DOHH2 (cell line): Measurements from ENCODE around the gene ANTXR2.

Experiments
- CTCF ChIP-seq: fragments of 200-600 bp; sonication (generic); IDR thresholded peaks from one replicate; pipeline ENCODE4 v1.5.1; 2014; ENCODE audit warnings: antibody characterized with exemption, mild to moderate bottlenecking, low read depth, low read length; ENCODE audit not compliant: poor library complexity, severe bottlenecking
- EZH2phosphoT487 ChIP-seq: fragments of 200-600 bp; sonication (generic); IDR thresholded peaks from 2 replicates; pipeline ENCODE4 v1.6.1; 2017; ENCODE audit warnings: borderline replicate concordance, mild to moderate bottlenecking, antibody characterized with exemption, low read length, moderate library complexity, mixed read lengths

- no peak for TF ChIP-seq CTCF
- TF ChIP-seq EZH2phosphoT487: no peak
Measured at GRCh38 chr4:79958466-79959264, 114.4 kb downstream of the ANTXR2 start.
